ENCODE measurements around the gene RPP14.

Gene RPP14

GRCh38 chr3:58305882-58306711 is at the start of gene RPP14, which contains the start of gene HTD2:
Gene RPP14 (plus strand): TSS chr3:58306245. CDS start chr3:58310330, 4,085 bp downstream.
Gene HTD2 (plus strand): TSS chr3:58306520. CDS start chr3:58317614, 11,094 bp downstream.
- Histone ChIP-seq H4K20me1 (ENCODE audit: control insufficient read depth, insufficient read depth, low read depth, low read length) (peaks cover 18% of the 10 kb centered on the region), H3K4me1 (ENCODE audit: control insufficient read depth, low read length) (peaks cover 21% of the 10 kb centered on the region), H3K79me2 (ENCODE audit: control insufficient read depth, low read length) (peaks cover 47% of the 10 kb centered on the region), H3K4me2 (ENCODE audit: low read length) (peak within 1 kb of the TSS; percentile 97), H3K27me3 (ENCODE audit: control insufficient read depth, low read length) (peaks cover 9% of the 10 kb centered on the region), H3K9me3 (ENCODE audit: control insufficient read depth, insufficient read depth, low read length) (no peaks in the 10 kb centered on the region; the same call in 1 of the 2 replicates), H3K9me2 (replicated peaks; ENCODE audit: control insufficient read depth, low read length) (no peaks in the 10 kb centered on the region), H3K27ac (ENCODE audit: low read depth, low read length) (peak within 1 kb of the TSS; percentile 74), H3K4me3 (ENCODE audit: low read length) (peak within 1 kb of the TSS; percentile 88), H3K36me3 (ENCODE audit: control insufficient read depth, low read length) (peaks cover 37% of the 10 kb centered on the region), H3F3A (ENCODE audit: control insufficient read depth, insufficient read depth) (no peaks in the 10 kb centered on the region)
- no peak for TF ChIP-seq EZH2phosphoT487 (IDR thresholded peaks at IDR 0.05; ENCODE audit: borderline replicate concordance, low read length)
- TF ChIP-seq, protein P1, sequence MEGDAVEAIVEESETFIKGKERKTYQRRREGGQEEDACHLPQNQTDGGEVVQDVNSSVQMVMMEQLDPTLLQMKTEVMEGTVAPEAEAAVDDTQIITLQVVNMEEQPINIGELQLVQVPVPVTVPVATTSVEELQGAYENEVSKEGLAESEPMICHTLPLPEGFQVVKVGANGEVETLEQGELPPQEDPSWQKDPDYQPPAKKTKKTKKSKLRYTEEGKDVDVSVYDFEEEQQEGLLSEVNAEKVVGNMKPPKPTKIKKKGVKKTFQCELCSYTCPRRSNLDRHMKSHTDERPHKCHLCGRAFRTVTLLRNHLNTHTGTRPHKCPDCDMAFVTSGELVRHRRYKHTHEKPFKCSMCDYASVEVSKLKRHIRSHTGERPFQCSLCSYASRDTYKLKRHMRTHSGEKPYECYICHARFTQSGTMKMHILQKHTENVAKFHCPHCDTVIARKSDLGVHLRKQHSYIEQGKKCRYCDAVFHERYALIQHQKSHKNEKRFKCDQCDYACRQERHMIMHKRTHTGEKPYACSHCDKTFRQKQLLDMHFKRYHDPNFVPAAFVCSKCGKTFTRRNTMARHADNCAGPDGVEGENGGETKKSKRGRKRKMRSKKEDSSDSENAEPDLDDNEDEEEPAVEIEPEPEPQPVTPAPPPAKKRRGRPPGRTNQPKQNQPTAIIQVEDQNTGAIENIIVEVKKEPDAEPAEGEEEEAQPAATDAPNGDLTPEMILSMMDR (IDR thresholded peaks at IDR 0.05; ENCODE audit: low read depth, low read length, poor library complexity, severe bottlenecking): peak; percentile 85

DNA sequence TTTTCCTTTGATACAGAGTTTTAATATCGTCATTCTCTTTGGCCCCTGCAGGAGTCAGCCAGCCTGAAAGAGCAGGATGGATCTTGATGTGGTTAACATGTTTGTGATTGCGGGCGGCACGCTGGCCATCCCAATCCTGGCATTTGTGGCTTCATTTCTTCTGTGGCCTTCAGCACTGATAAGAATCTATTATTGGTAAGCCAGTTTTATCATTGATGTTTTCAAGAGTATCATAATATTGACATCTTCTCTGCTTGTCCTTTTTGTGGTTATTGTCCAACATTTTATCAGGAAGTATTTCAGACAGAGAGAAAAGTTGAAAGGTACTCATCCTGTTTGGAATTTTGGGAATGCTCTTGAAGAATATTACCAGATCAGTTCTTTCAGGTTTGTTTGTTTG is 49.5 kb upstream of the RPP14 start:
- Histone ChIP-seq H3K4me1 (ENCODE audit: control insufficient read depth, low read length) (no peaks in the 10 kb centered on the region), H3K79me2 (ENCODE audit: control insufficient read depth, low read length) (no peaks in the 10 kb centered on the region), H3K4me2 (ENCODE audit: low read length) (no peak overlapping the region), H3K27me3 (ENCODE audit: control insufficient read depth, low read length) (no peaks in the 10 kb centered on the region), H3K9me3 (ENCODE audit: control insufficient read depth, insufficient read depth, low read length) (no peaks in the 10 kb centered on the region), H3K9me2 (replicated peaks; ENCODE audit: control insufficient read depth, low read length) (no peaks in the 10 kb centered on the region), H4K20me1 (ENCODE audit: control insufficient read depth, insufficient read depth, low read depth, low read length) (no peaks in the 10 kb centered on the region), H3K27ac (ENCODE audit: low read depth, low read length) (no peak overlapping the region), H3K36me3 (ENCODE audit: control insufficient read depth, low read length) (no peaks in the 10 kb centered on the region), H3F3A (ENCODE audit: control insufficient read depth, insufficient read depth) (no peaks in the 10 kb centered on the region), H3K4me3 (ENCODE audit: low read length) (no peak overlapping the region)
- TF ChIP-seq, protein P1 (IDR thresholded peaks at IDR 0.05; ENCODE audit: low read depth, low read length, poor library complexity, severe bottlenecking): no peak
- TF ChIP-seq EZH2phosphoT487 (IDR thresholded peaks at IDR 0.05; ENCODE audit: borderline replicate concordance, low read length): no peak

DNA sequence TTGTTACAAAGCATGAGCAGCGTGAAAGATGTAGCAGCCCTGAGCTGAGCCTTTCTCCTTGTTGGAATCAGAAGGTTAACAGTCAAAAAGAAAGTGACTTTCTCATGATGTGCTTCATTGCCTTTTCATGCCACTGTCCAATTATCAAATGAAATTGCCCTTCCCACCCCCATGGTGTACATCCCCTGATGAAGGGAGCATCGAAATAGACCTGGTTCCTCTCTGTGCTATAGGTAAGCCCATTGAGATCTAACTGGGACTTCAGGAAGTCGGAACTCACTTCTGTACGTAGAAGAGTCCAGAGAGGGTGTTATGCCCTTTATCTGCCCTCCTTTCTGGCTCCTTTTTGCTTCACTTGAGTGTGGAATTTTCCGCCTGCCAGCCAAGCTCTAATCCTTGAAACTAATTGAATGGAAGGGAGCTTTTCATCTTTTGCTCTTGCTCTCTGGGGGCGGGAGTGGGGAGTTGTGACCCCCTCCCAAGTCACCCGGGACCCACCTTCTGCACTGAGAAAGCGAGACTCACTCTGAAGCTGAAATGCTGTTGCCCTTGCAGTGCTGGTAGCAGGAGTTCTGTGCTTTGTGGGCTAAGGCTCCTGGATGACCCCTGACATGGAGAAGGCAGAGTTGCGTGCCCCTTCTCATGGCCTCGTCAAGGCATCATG is 47.5 kb upstream of the RPP14 start:
- TF ChIP-seq EZH2phosphoT487 (IDR thresholded peaks at IDR 0.05; ENCODE audit: borderline replicate concordance, low read length): no peak
- TF ChIP-seq, protein P1 (IDR thresholded peaks at IDR 0.05; ENCODE audit: low read depth, low read length, poor library complexity, severe bottlenecking): no peak
- no peaks in the 10 kb centered on the region for H3F3A ChIP-seq (ENCODE audit: control insufficient read depth, insufficient read depth)
- H3K4me1 ChIP-seq (ENCODE audit: control insufficient read depth, low read length): no peaks in the 10 kb centered on the region
- H4K20me1 ChIP-seq (ENCODE audit: control insufficient read depth, insufficient read depth, low read depth, low read length): no peaks in the 10 kb centered on the region
- no peak overlapping the region for H3K4me3 ChIP-seq (ENCODE audit: low read length)
- no peak overlapping the region for H3K4me2 ChIP-seq (ENCODE audit: low read length)
- H3K27me3 ChIP-seq (ENCODE audit: control insufficient read depth, low read length): no peaks in the 10 kb centered on the region
- H3K9me2 ChIP-seq (replicated peaks; ENCODE audit: control insufficient read depth, low read length): no peaks in the 10 kb centered on the region
- no peak overlapping the region for H3K27ac ChIP-seq (ENCODE audit: low read depth, low read length)
- no peaks in the 10 kb centered on the region for H3K79me2 ChIP-seq (ENCODE audit: control insufficient read depth, low read length)
- H3K9me3 ChIP-seq (ENCODE audit: control insufficient read depth, insufficient read depth, low read length): no peaks in the 10 kb centered on the region
- H3K36me3 ChIP-seq (ENCODE audit: control insufficient read depth, low read length): no peaks in the 10 kb centered on the region

All from DOHH2 (cell line).